Liver (tissue), 9 donors: ENCODE data around the gene CYBA. TPM values are rescaled to one million over a fixed set of nuclear protein-coding genes. Genes with fewer than 3 reads are reported as not detected.

Experiments
- DNase-seq: peaks from one replicate; pipeline ENCODE4 v3.0.0-alpha.2; 2017; ENCODE audit warnings: low spot score
- H3K27ac ChIP-seq, 2 donors: one replicate each; pipeline ENCODE4 v1.7.0; 2013; ENCODE audit warnings: inconsistent platforms in 2 of 2, low read length in 2 of 2, control low read depth in 1 of 2, low read depth in 1 of 2, mild to moderate bottlenecking in 1 of 2
- H3K27me3 ChIP-seq, 4 donors: one replicate each; pipeline versions ENCODE4 v1.6.1 to v1.7.0; 2013; ENCODE audit warnings: low read length in 3 of 4, inconsistent platforms in 1 of 4, mild to moderate bottlenecking in 1 of 4, moderate library complexity in 1 of 4; ENCODE audit not compliant: control insufficient read depth in 4 of 4, insufficient read depth in 4 of 4
- H3K36me3 ChIP-seq, 4 donors: one replicate each; pipeline versions ENCODE4 v1.6.1 to v1.7.0; 2013; ENCODE audit warnings: low read length in 3 of 4, mild to moderate bottlenecking in 3 of 4, low read depth in 1 of 4, moderate library complexity in 1 of 4; ENCODE audit not compliant: control insufficient read depth in 4 of 4, insufficient read depth in 3 of 4
- H3K4me1 ChIP-seq, 4 donors: one replicate each; pipeline versions ENCODE4 v1.6.1 to v1.7.0; 2013; ENCODE audit warnings: low read length in 3 of 4, mild to moderate bottlenecking in 3 of 4, moderate library complexity in 1 of 4; ENCODE audit not compliant: control insufficient read depth in 4 of 4, insufficient read depth in 4 of 4
- H3K4me3 ChIP-seq, 3 donors: one replicate each; pipeline versions ENCODE4 v1.6.1 to v1.7.0; 2013; ENCODE audit warnings: low read length in 3 of 3, control low read depth in 1 of 3, low read depth in 1 of 3, mild to moderate bottlenecking in 1 of 3
- H3K9ac ChIP-seq, 2 donors: one replicate each; pipeline ENCODE4 v1.7.0; 2013; ENCODE audit warnings: low read length in 2 of 2, mild to moderate bottlenecking in 2 of 2, moderate library complexity in 2 of 2, control low read depth in 1 of 2, low read depth in 1 of 2
- H3K9me3 ChIP-seq, 4 donors: one replicate each; pipeline versions ENCODE4 v1.6.1 to v1.7.0; 2013; ENCODE audit warnings: low read length in 3 of 4; ENCODE audit not compliant: control insufficient read depth in 4 of 4
- FOXA2 ChIP-seq: IDR thresholded peaks from 2 replicates; pipeline ENCODE4 v1.6.1; 2016; ENCODE audit warnings: antibody characterized with exemption
- GABPA ChIP-seq, 2 donors: IDR thresholded peaks in 1 of 2; conservative IDR thresholded peaks in 1 of 2; 2 replicates each; pipeline ENCODE4 v1.6.1; 2016; ENCODE audit warnings: antibody characterized with exemption in 2 of 2, mild to moderate bottlenecking in 1 of 2, moderate library complexity in 1 of 2
- HNF4G ChIP-seq: IDR thresholded peaks from 2 replicates; pipeline ENCODE4 v1.6.1; 2016; ENCODE audit warnings: antibody characterized with exemption
- JUND ChIP-seq, 2 donors: IDR thresholded peaks; 2 replicates each; pipeline ENCODE4 v1.6.1; 2016; ENCODE audit warnings: antibody characterized with exemption in 2 of 2
- RAD21 ChIP-seq, 2 donors: IDR thresholded peaks; 2 replicates each; pipeline ENCODE4 v1.6.1; 2016; ENCODE audit warnings: antibody characterized with exemption in 2 of 2, mild to moderate bottlenecking in 2 of 2
- SP1 ChIP-seq: IDR thresholded peaks from 2 replicates; pipeline ENCODE4 v1.6.1; 2018; ENCODE audit warnings: antibody characterized with exemption, mild to moderate bottlenecking
- YY1 ChIP-seq: IDR thresholded peaks from 2 replicates; pipeline ENCODE4 v1.6.1; 2016; ENCODE audit warnings: antibody characterized with exemption, mild to moderate bottlenecking
- WGBS: extraction: QIAGEN DNeasy Blood & Tissue Kit; methylation state at CpG from one replicate; pipeline ENCODE4 v1.1.7; 2013; 5-methylcytosine and 5-hydroxymethylcytosine counted together
- polyA plus RNA-seq, 2 donors: library from polyadenylated mRNA; stranded (reverse) in 1 of 2; unstranded in 1 of 2; fragments of 200-250 nt in 1 of 2; fragments of >200 nt in 1 of 2; fragmentation: Nextera tagmentation in 1 of 2; extraction: Ambion mirVana in 1 of 2; gene quantifications; one replicate each; pipeline versions ENCODE4 v1.2.1 to v1.2.3, GENCODE V29; 2013 to 2015
- total RNA-seq, 2 donors: library from RNA; depleted of rRNA; stranded (reverse); fragments of >200 nt; gene quantifications; one replicate each; pipeline ENCODE4 v1.2.3, GENCODE V29; 2014
- TF ChIP-seq, protein P1 (sequence below): IDR thresholded peaks from 2 replicates; pipeline ENCODE4 v1.6.1; 2016; ENCODE audit warnings: antibody characterized with exemption
- TF ChIP-seq, protein P2 (sequence below): IDR thresholded peaks from 2 replicates; pipeline ENCODE4 v1.6.1; 2016; ENCODE audit warnings: antibody characterized with exemption, mild to moderate bottlenecking
- TF ChIP-seq, protein P3 (sequence below): IDR thresholded peaks from 2 replicates; pipeline ENCODE4 v1.6.1; 2016; ENCODE audit warnings: antibody characterized with exemption
- TF ChIP-seq, protein P4 (sequence below): fragments of 150-350 bp; IDR thresholded peaks from 2 replicates; pipeline ENCODE4 v1.5.1; 2017; ENCODE audit warnings: improper control_type of control experiment, low read depth, low read length; ENCODE audit not compliant: missing input control
- donor health status: healthy.
- donor health status: healthy.
- donor health status: healthy.
- donor health status: healthy.
- donor health status: healthy.

Gene CYBA
- total and polyA plus RNA-seq, 4 donors: 39.0 to 217 (median 52.6) TPM

DNA sequence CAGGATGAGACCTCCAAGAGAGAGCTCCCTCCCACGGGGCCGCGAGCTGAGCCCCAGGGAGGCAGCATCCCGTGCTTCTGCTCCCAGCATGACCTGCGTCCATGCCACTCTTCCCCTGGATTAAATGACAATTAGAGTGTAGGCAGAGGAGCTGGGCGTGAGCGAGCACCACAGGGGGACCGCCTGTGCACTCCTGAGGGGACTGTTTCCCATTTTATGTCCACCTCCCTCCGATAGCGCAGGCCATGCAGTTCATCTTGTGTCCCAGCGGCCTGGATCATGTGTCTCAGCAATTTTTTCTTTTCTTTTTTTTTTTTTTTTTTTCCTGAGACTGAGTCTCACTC, 18.3 kb downstream of the CYBA start:
- H3K27me3 ChIP-seq: no peaks in the 10 kb centered on the region
- 95% methylated on average over 11 of the region's 11 CpGs for WGBS
- H3K36me3 ChIP-seq: peaks cover 10 to 38% (median 14%) of the 10 kb centered on the region in 4 donors
- TF ChIP-seq YY1 (no peak), SP1 (no peak), FOXA2 (no peak), GABPA (IDR thresholded peaks at IDR 0.05 in 1 of 2, conservative IDR thresholded peaks at IDR 0.05 in 1 of 2) (no peak), RAD21 (IDR thresholded peaks at IDR 0.05) (no peak)
- TF ChIP-seq, protein P1, sequence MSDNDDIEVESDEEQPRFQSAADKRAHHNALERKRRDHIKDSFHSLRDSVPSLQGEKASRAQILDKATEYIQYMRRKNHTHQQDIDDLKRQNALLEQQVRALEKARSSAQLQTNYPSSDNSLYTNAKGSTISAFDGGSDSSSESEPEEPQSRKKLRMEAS: no peak
- TF ChIP-seq, protein P2, sequence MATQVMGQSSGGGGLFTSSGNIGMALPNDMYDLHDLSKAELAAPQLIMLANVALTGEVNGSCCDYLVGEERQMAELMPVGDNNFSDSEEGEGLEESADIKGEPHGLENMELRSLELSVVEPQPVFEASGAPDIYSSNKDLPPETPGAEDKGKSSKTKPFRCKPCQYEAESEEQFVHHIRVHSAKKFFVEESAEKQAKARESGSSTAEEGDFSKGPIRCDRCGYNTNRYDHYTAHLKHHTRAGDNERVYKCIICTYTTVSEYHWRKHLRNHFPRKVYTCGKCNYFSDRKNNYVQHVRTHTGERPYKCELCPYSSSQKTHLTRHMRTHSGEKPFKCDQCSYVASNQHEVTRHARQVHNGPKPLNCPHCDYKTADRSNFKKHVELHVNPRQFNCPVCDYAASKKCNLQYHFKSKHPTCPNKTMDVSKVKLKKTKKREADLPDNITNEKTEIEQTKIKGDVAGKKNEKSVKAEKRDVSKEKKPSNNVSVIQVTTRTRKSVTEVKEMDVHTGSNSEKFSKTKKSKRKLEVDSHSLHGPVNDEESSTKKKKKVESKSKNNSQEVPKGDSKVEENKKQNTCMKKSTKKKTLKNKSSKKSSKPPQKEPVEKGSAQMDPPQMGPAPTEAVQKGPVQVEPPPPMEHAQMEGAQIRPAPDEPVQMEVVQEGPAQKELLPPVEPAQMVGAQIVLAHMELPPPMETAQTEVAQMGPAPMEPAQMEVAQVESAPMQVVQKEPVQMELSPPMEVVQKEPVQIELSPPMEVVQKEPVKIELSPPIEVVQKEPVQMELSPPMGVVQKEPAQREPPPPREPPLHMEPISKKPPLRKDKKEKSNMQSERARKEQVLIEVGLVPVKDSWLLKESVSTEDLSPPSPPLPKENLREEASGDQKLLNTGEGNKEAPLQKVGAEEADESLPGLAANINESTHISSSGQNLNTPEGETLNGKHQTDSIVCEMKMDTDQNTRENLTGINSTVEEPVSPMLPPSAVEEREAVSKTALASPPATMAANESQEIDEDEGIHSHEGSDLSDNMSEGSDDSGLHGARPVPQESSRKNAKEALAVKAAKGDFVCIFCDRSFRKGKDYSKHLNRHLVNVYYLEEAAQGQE: no peak
- H3K4me3 ChIP-seq: no peak overlapping the region
- DNase-seq: no peak
- no peak overlapping the region for H3K9ac ChIP-seq
- H3K9me3 ChIP-seq: no peaks in the 10 kb centered on the region
- H3K4me1 ChIP-seq: peaks cover 0 to 14% (median 3%) of the 10 kb centered on the region in 4 donors
- no peak overlapping the region for H3K27ac ChIP-seq

DNA sequence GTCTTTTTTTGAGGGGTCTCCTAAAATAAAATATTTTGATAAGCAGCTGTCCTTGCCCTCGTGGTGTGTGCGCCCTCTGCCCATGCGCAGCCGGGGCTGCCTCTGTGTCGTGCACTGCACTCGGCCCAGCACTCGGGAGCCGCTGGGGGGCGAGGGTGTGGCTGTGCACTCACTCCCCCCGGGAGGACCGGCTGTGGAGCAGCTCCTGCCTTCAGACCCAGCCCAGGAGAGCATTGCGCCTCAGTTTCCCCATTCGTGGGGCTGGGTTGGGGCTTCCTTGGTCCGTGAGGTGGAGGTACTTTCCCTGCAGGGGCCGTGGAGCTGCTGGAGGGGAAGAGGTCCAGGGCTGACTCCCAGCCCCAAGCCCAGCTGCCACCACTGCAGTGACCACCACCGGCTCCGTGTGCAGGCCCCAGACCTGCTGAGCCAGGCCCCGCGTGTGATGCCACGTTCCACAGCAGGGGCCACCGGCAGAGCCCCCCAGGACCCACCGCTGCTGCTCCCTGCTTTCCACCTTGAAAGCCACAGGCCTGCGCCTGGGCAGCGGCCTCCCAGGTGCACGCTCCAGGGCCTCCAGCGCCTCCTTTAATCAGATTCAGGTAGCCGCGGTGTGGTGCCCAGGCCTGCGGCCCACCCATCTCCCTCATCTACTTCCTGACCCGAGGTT, 18.8 kb downstream of the CYBA start:
- 94% methylated on average over 30 of the region's 30 CpGs for WGBS
- Histone ChIP-seq H3K9me3 (no peaks in the 10 kb centered on the region), H3K4me1 (peaks cover 0 to 14% (median 4%) of the 10 kb centered on the region in 4 donors), H3K4me3 (no peak overlapping the region), H3K36me3 (peaks cover 10 to 43% (median 14%) of the 10 kb centered on the region in 4 donors), H3K9ac (no peak overlapping the region), H3K27ac (no peak overlapping the region), H3K27me3 (no peaks in the 10 kb centered on the region)
- TF ChIP-seq, protein P3, sequence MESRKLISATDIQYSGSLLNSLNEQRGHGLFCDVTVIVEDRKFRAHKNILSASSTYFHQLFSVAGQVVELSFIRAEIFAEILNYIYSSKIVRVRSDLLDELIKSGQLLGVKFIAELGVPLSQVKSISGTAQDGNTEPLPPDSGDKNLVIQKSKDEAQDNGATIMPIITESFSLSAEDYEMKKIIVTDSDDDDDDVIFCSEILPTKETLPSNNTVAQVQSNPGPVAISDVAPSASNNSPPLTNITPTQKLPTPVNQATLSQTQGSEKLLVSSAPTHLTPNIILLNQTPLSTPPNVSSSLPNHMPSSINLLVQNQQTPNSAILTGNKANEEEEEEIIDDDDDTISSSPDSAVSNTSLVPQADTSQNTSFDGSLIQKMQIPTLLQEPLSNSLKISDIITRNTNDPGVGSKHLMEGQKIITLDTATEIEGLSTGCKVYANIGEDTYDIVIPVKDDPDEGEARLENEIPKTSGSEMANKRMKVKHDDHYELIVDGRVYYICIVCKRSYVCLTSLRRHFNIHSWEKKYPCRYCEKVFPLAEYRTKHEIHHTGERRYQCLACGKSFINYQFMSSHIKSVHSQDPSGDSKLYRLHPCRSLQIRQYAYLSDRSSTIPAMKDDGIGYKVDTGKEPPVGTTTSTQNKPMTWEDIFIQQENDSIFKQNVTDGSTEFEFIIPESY: no peak
- TF ChIP-seq HNF4G (no peak), FOXA2 (no peak), RAD21 (IDR thresholded peaks at IDR 0.05) (no peak), JUND (IDR thresholded peaks at IDR 0.05) (no peak)
- TF ChIP-seq, protein P4, sequence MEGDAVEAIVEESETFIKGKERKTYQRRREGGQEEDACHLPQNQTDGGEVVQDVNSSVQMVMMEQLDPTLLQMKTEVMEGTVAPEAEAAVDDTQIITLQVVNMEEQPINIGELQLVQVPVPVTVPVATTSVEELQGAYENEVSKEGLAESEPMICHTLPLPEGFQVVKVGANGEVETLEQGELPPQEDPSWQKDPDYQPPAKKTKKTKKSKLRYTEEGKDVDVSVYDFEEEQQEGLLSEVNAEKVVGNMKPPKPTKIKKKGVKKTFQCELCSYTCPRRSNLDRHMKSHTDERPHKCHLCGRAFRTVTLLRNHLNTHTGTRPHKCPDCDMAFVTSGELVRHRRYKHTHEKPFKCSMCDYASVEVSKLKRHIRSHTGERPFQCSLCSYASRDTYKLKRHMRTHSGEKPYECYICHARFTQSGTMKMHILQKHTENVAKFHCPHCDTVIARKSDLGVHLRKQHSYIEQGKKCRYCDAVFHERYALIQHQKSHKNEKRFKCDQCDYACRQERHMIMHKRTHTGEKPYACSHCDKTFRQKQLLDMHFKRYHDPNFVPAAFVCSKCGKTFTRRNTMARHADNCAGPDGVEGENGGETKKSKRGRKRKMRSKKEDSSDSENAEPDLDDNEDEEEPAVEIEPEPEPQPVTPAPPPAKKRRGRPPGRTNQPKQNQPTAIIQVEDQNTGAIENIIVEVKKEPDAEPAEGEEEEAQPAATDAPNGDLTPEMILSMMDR: no peak
- no peak for DNase-seq
